HepG2 (cell line): ENCODE results near the gene CTRB2. TPM values are rescaled to one million over a fixed set of nuclear protein-coding genes. Genes with fewer than 3 reads are reported as not detected.

Experiments used
- ATF7 ChIP-seq, 2 experiments: fragments of 450-650 bp in 1 of 2; sonication (generic) in 1 of 2; formaldehyde crosslinking in 1 of 2; IDR thresholded peaks; 2 replicates each; pipeline versions ENCODE4 v1.4.0 to v1.6.1; 2016 to 2020; ENCODE audit warnings: antibody characterized with exemption in 1 of 2, mild to moderate bottlenecking in 1 of 2, missing genetic modification reagents in 1 of 2
- FOXK2 ChIP-seq: fragments of 450-650 bp; IDR thresholded peaks from 2 replicates; pipeline ENCODE4 v1.6.1; 2016
- KDM2A ChIP-seq: sonication (generic); formaldehyde crosslinking; IDR thresholded peaks from 2 replicates; pipeline ENCODE4 v1.4.0; 2020; ENCODE audit warnings: low read depth, missing genetic modification reagents, borderline replicate concordance
- KLF16 ChIP-seq, 2 experiments: sonication (generic) in 1 of 2; formaldehyde crosslinking in 1 of 2; IDR thresholded peaks; 2 replicates each; pipeline versions ENCODE4 v1.6.1 to v1.8.0; 2016 to 2023; ENCODE audit warnings: missing genetic modification reagents in 2 of 2, missing compliant biosample characterization in 1 of 2
- KMT2A ChIP-seq: sonication (generic); formaldehyde crosslinking; IDR thresholded peaks from 2 replicates; pipeline ENCODE4 v1.4.0; 2020; ENCODE audit warnings: missing genetic modification reagents
- MAX ChIP-seq: IDR thresholded peaks from 2 replicates; pipeline ENCODE4 v1.6.1; 2012; ENCODE audit warnings: inconsistent platforms
- MEF2D ChIP-seq: sonication (generic); formaldehyde crosslinking; IDR thresholded peaks from 2 replicates; pipeline ENCODE4 v1.5.1; 2020; ENCODE audit warnings: mild to moderate bottlenecking, missing genetic modification reagents
- NONO ChIP-seq, 2 experiments: fragments of 450-650 bp in 1 of 2; sonication (generic) in 1 of 2; formaldehyde crosslinking in 1 of 2; IDR thresholded peaks in 1 of 2; conservative IDR thresholded peaks in 1 of 2; 2 replicates each; pipeline versions ENCODE4 v1.6.1 to v1.8.0; 2017 to 2022; ENCODE audit warnings: mild to moderate bottlenecking in 1 of 2, missing genetic modification reagents in 1 of 2, moderate library complexity in 1 of 2
- NRL ChIP-seq: sonication (generic); formaldehyde crosslinking; IDR thresholded peaks from 2 replicates; pipeline ENCODE4 v1.5.0; 2020; ENCODE audit warnings: missing genetic modification reagents, mild to moderate bottlenecking, moderate library complexity, borderline replicate concordance
- PATZ1 ChIP-seq: sonication (generic); formaldehyde crosslinking; IDR thresholded peaks from 2 replicates; pipeline ENCODE4 v1.4.0; 2020; ENCODE audit warnings: missing genetic modification reagents
- PLRG1 ChIP-seq: fragments of 450-650 bp; conservative IDR thresholded peaks from 2 replicates; pipeline ENCODE4 v1.6.1; 2016
- SAP130 ChIP-seq: IDR thresholded peaks from 2 replicates; pipeline ENCODE4 v1.6.1; 2016; ENCODE audit warnings: low read depth
- SP1 ChIP-seq, 2 experiments: fragments of 450-650 bp in 1 of 2; sonication (generic) in 1 of 2; formaldehyde crosslinking in 1 of 2; IDR thresholded peaks; 2 replicates each; pipeline versions ENCODE4 v1.4.0 to v1.6.1; 2016 to 2020; ENCODE audit warnings: missing genetic modification reagents in 1 of 2
- SRF ChIP-seq: IDR thresholded peaks from 2 replicates; pipeline ENCODE4 v1.6.1; 2011; ENCODE audit warnings: mild to moderate bottlenecking, low read depth, low read length, moderate library complexity
- STAG1 ChIP-seq: sonication (generic); formaldehyde crosslinking; IDR thresholded peaks from 2 replicates; pipeline ENCODE4 v1.4.0; 2020; ENCODE audit warnings: missing genetic modification reagents
- YEATS2 ChIP-seq: sonication (generic); formaldehyde crosslinking; IDR thresholded peaks from 2 replicates; pipeline ENCODE4 v1.4.0; 2020; ENCODE audit warnings: missing genetic modification reagents, borderline replicate concordance
- ZBTB3 ChIP-seq: sonication (generic); formaldehyde crosslinking; IDR thresholded peaks from 2 replicates; pipeline ENCODE4 v1.4.0; 2020; ENCODE audit warnings: low read depth, mild to moderate bottlenecking, moderate library complexity, missing genetic modification reagents, borderline replicate concordance
- ZFY ChIP-seq: sonication (generic); formaldehyde crosslinking; IDR thresholded peaks from 2 replicates; pipeline ENCODE4 v1.4.0; 2020; ENCODE audit warnings: missing genetic modification reagents
- ZNF354B ChIP-seq: sonication (generic); formaldehyde crosslinking; IDR thresholded peaks from 2 replicates; pipeline ENCODE4 v1.8.0; 2022; ENCODE audit warnings: mild to moderate bottlenecking, missing genetic modification reagents
- ZNF512B ChIP-seq: sonication (generic); formaldehyde crosslinking; IDR thresholded peaks from 2 replicates; pipeline ENCODE4 v1.5.1; 2020; ENCODE audit warnings: missing genetic modification reagents, mild to moderate bottlenecking, borderline replicate concordance
- ZNF879 ChIP-seq: sonication (generic); formaldehyde crosslinking; IDR thresholded peaks from 2 replicates; pipeline ENCODE4 v1.8.1; 2023; ENCODE audit warnings: missing genetic modification reagents
- ZXDC ChIP-seq: sonication (generic); formaldehyde crosslinking; IDR thresholded peaks from 2 replicates; pipeline ENCODE4 v1.5.0; 2020; ENCODE audit warnings: mild to moderate bottlenecking, missing genetic modification reagents
- polyA plus RNA-seq, 8 experiments: library from polyadenylated mRNA; depleted of rRNA in 3 of 8; stranded (reverse) in 7 of 8; unstranded in 1 of 8; fragments of >200 nt; fragmentation: Illumina TruSeq in 4 of 8; extraction: Trizol in 4 of 8; gene quantifications; 2 replicates each; pipeline versions ENCODE4 v1.2.1 to v1.2.3, GENCODE V29; 2011 to 2016; ENCODE audit warnings: low read depth in 4 of 8, missing spikeins in 1 of 8, mixed read lengths in 1 of 8; ENCODE audit not compliant: insufficient read depth in 1 of 8
- total RNA-seq, 5 experiments: library from RNA; depleted of rRNA; stranded (reverse); fragments of >200 nt; fragmentation: Illumina TruSeq; extraction: Trizol; gene quantifications; 2 replicates each; pipeline ENCODE4 v1.2.3, GENCODE V29; 2016; ENCODE audit warnings: low read depth in 1 of 5

The CTRB2 gene
- total and polyA plus RNA-seq, 2 of the 13 experiments (the other 11 are each of a cell fraction or from before 2014, with no cell fraction given), result 0.13 TPM; not detected in 1

GRCh38 chr16:75256059-75256571, 49.2 kb upstream of the CTRB2 start (continued):
- TF ChIP-seq ZNF512B (peak; percentile 76; the same call in 1 of the 2 replicates), FOXK2 (no peak), NONO (IDR thresholded peaks at IDR 0.05) (no peak), NONO (CRISPR knock-in tag; conservative IDR thresholded peaks at IDR 0.05) (peak; percentile 39; the same call in 1 of the 2 replicates), MAX (peak; percentile 40; the same call in 1 of the 2 replicates), SAP130 (peak; percentile 60), MEF2D (0 out of 2 replicates have a peak, but pooled peaks have one; percentile 32), STAG1 (peak; percentile 66), ZNF354B (CRISPR knock-in tag) (no peak), YEATS2 (CRISPR knock-in tag) (0 out of 2 replicates have a peak, but pooled peaks have one; percentile 33), ZXDC (0 out of 2 replicates have a peak, but pooled peaks have one; percentile 12), SRF (peak; percentile 88), KLF16 (CRISPR knock-in tag; IDR thresholded peaks at IDR 0.05) (no peak), PLRG1 (no peak), NRL (CRISPR knock-in tag) (peak; percentile 12; the same call in 1 of the 2 replicates), ZNF879 (no peak), SP1 (IDR thresholded peaks at IDR 0.05) (no peak), SP1 (CRISPR knock-in tag; IDR thresholded peaks at IDR 0.05) (peak; percentile 19; the same call in 1 of the 2 replicates), KDM2A (0 out of 2 replicates have a peak, but pooled peaks have one; percentile 19), PATZ1 (peak; percentile 54; the same call in 1 of the 2 replicates), ATF7 (IDR thresholded peaks at IDR 0.05) (no peak), ATF7 (CRISPR knock-in tag; IDR thresholded peaks at IDR 0.05) (0 out of 2 replicates have a peak, but pooled peaks have one; percentile 5), ZFY (CRISPR knock-in tag) (peak; percentile 28; the same call in 1 of the 2 replicates), KMT2A (CRISPR knock-in tag) (no peak), ZBTB3 (CRISPR knock-in tag) (no peak)
